HG03175 (cell line): ENCODE measurements around the gene OR52E2.

Source experiments
- ATAC-seq: cut with Tn5 transposase; IDR thresholded peaks from one replicate; pipeline ENCODE4 v1.9.1; 2021; ENCODE audit warnings: mild to moderate bottlenecking, moderate library complexity; ENCODE audit not compliant: unreplicated experiment

The OR52E2 gene

GRCh38 chr11:5013012-5013411, 46.4 kb downstream of the OR52E2 start:
- no peak for ATAC-seq

- ATAC-seq, result no peak
These were observed 48.2 kb downstream of the OR52E2 start for GRCh38 chr11:5011254-5011653.
